Measurements from ENCODE around the gene SUCLG1.
A peak's percentile ranks its signal among the peaks of the same experiment; 100 is the strongest.

SUCLG1 gene

DNA sequence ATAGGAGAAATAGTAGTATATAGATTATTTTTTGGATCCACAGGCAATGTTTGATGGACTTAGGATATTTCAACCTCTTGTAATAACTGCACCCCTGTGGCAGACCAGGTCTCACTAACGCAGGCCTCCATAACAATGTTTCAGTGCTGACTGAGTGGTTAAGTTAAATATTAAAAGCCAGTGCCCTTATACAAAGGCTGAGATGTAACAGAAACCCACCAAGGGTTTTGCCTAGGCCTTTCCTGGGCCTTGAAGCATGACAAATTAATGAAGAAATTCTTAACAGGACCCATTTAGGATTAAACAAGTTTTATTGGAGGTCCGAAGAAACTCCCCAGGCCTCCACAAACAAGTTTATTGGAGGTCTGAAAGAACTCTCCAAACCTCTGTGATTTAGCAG is 1.6 kb upstream of the SUCLG1 start:
- DNase-seq, result no peak

DNA sequence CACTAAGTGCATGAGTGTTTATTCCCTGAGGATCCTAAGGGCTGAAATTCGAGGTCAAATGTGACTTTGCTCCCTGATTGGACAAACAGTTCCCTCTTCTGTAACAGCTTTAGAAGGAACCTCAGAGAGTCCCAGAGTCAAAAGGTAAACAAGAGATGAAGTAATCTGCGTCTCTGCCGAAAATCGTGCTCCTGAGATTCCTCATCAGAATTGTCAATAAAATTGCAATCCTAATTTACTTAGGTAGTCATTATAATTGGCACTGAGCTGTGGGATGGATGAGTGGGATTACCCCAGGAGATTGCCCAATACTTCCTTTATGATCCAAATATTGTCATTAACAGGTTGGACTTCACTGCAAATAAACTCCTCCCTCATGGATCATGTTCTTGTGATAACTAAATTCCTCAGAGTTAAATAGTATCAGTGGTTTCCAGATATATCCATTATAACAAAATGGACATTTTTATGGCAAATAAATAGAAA is 907 bp upstream of the SUCLG1 start:
- DNase-seq, result no peak

DNA sequence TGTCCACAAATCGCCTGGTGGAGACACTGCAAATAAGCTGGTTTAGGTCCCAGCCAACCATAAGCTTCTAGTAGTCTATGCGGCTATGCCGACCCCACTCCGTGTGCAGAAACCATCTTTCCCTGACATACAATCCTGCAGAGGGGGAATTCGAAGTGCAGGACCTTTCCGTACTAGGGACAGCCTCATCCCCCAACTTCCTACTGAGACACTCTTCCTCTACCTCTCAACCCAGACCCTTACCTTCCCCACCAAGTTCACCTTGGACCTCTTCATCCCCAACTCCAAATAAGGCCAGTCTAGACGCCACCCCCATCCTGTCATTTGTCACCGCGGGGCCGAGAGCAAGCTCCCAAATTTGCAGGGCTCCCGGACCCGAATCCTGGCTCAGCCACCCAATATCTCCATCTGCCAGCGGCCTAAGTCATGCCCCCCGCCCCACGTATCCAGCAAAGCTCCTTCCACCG is 496 bp downstream of the SUCLG1 start:
- DNase-seq, result no peak

DNA sequence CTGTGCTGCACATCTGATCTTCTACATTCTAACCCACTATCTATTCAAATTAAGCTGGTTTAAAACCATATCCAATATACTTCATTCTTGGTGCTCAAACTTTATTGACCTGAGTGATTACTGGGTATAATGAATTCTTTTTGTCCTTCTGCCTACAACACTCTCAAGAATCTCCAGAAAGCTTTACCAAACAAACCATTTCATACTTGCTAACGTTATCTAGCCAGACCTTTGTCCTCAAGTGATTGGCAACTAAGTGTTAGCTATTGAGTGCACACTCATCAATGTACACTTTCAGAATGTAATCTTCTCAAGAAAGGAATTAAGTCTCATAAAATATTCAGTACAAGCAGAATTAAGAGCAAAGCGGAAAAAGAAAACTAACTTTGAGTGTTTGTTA is 1.4 kb downstream of the SUCLG1 start:
- no peak for DNase-seq

DNA sequence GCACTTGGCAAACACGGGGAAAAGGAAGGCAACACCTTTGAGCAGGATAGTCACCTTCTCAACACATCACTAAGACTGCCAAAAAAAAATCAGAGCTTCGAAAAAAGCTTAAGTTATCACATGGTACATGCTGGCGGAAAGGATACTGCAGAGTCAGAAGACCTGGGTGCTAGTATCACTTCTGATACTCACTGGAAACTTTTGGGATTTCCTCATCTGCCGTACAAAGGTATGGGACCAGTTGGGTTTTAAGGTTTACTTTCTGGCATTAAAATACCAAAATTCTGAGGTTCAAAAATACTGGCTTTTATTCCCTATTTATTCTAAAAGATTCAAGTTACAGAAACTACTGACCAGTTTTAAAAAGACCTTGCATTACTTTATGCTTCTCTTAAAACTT is 2.9 kb downstream of the SUCLG1 start:
- no peak for DNase-seq

DNA sequence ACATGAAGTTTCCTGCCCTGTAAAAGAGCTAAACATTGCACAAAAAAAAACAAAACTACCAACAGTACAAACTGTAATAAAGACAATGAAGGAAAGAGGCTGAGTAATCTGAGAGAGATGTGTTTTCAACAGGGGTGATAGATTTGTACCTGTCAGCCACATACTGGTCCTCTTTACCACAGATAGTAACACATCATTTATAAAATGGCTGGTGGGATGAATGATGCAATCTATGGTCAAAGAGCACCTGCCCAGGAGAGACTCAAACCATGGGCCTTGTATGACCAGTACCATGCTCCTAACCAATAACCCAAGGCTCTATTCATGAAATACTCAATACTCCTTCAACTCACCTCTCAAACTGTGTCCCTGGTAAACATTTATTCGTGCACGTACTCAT is 4.5 kb downstream of the SUCLG1 start:
- DNase-seq, result no peak

DNA sequence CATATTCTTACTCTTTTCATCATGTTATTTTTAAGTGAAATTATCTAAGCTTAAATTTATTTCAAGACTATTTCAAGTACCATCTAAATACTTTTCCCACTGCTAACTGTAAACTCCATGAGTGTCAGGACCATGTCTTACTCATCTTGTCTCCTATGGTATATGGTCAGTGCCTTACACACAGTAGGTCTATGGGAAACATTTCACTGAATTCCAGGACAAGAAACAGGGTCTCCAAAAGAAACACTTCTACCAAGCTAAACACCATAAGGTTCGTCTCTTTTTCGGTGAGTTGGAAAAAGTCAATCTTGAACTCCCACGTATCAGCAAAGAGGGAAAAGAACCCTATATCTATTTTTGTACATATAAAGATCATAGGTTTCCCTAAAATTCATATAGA is 6.5 kb downstream of the SUCLG1 start:
- DNase-seq, result no peak

DNA sequence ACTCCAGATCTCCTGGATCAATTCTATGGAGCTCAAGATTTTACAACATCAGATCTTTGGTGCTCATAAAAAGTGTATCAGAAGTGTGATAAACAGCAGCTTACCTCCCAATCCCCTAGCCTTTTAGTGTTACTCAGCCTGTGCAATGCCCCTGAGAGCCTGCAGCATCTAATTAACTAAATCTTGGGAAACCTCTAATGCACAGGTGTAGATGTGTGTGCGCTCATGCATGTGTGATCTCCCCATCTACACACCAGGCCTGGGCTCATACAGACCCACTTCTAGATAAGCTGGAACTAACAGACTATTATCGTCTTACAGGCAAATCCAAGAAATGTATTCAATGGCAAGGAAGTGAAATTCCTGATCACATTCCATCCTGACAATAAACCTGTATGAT is 7.5 kb downstream of the SUCLG1 start:
- no peak for DNase-seq

DNA sequence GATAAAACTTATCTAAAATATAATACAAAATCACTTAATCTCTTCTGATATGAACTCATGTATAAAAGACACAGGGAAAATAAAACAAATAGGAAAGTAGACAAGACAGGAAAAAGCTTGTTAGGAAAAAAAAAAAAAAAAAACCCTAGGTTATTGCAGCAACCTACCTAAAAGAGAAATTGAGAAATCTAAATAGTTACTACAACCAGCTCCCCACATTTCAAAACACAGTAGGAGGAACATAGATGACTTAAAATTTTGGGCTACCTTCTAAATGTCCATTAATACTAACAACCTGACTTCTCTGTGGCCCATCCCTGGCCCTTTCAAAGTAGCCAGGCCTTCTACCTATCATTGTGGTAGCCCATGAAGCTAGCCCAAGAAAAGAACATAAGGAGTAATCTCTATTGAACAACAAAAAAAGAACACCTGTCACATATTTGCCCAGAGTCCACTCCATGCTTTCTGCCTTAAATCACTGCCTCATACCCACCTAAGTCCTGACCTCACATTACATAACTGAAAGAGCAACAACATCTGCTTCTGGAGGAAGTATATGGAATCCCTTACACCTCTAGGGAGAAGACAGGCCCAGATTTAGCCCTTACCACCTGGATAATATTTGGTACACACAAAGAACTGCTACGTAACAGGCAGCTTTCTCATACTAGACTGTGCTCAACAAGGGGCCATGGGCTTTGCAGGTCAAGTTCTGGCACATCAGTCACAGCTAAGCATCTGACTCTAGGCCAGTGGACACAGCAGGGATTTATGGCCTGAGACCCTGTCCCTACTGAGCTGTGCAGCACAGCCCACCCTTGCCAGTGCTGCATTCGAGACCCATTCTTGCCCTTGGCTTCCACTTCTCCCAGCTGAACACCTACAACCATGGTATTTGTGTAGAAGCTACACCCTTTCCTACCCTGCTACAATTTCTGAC is 8.5 kb downstream of the SUCLG1 start:
- no peak for DNase-seq

DNA sequence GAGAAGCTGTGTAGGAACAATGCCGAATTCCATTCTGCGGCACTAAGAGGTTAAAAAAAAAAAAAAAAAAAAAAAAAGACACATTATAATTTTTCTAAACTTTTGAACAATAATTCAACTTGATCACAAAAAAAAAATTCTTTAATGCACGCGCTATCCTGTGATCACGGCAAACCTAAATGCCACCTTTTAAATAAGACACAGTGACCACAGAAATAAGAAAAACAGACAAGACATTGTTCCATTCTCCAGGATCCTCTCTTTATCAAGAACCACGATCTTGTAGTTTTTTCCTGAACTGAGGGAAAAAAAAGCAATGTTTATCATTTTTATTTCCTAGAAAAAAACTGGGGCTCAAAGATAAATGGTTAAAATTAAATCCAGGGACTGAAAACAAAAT is 9.4 kb downstream of the SUCLG1 start:
- DNase-seq, result no peak

DNA sequence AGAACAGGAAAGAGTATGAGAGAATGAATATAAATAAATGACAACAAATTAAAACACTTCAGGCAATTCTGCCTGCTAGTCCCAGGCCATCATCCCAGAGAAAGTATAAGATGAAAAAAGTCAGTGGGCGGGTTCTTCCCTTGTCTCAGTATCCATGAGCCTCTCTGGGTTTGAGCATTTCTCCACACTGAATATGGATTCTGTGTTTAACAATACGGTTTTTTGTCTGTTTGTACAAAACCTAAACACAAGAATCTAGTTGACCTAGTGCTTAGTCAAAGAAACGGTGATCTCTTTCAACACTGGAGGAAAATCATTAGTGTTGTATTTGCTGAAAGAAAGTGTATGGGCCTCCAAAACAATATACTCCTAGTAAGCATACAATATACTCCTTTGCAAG is 10.0 kb downstream of the SUCLG1 start:
- DNase-seq, result no peak

DNA sequence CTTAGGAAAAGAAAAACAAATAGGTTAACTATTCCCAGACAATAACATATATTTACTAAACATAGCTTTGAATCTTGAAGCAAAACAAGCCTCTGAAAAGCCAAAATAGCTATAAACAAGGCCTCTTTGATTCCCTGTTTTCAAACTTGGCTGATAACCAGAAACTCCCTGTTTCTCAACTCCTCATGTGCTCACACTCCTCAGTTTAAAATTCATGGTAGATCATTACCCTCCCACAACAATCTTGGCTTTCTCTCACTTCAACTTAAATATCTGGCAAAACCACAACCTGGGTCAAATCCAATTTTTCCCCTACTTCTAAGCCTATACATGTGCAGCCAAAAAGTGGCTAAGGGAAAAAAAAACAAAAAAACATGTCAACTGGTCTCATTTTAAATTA is 15.6 kb downstream of the SUCLG1 start:
- DNase-seq, result no peak

DNA sequence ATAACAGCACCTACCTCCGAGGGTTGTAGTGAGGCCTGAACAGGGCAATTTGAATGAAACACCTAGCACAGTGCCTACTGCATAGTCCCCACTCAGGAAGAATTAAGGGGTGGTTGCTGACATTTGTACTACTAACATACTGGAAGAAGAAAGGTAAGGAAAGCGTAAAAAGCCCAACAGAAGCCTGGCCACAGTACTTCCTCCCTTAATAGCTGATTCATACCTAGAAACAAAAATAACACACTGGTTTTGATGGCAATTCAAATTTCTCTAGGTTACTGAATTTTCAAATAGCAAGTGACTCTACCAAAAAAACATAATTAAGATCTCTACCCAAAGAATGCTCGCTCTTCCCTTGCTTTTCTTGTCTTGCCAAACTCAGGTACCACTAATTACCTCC is 16.2 kb downstream of the SUCLG1 start:
- DNase-seq, result no peak

DNA sequence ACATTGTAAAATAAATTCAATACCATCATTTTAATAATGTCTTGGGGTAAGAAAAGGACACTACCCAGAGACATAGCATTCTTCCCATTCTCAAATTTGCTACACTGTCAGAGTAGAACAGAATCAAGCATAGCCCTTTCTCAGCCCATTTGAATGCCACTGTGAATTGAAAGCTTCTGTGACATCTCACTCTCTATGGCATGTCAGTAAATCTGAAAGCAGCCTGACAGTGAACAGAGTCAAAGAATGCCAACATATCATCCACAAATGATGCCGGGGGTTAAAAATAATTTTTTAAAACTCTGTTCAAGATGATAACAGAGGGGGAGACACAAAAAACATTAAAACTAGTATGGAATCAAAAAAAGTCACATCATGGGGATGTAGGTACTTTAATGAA is 17.6 kb downstream of the SUCLG1 start:
- no peak for DNase-seq

DNA sequence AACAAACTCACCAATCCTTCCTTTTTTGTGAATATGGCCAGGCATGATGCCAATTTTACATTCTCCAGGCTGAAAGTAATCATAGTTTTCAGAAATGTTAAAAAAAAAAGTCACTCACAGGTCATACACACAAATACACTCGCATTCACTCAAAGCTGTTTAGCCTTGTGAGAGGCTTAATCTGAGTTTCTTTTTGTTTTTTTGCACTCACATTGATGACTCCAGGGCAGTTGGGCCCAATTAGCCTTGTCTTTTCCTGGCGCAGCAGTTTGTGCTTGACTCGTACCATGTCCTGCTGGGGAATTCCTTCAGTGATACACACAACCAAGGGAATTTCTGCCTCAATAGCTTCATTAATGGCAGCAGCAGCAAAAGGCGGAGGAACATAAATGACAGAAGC is 18.0 kb downstream of the SUCLG1 start:
- no peak for DNase-seq

DNA sequence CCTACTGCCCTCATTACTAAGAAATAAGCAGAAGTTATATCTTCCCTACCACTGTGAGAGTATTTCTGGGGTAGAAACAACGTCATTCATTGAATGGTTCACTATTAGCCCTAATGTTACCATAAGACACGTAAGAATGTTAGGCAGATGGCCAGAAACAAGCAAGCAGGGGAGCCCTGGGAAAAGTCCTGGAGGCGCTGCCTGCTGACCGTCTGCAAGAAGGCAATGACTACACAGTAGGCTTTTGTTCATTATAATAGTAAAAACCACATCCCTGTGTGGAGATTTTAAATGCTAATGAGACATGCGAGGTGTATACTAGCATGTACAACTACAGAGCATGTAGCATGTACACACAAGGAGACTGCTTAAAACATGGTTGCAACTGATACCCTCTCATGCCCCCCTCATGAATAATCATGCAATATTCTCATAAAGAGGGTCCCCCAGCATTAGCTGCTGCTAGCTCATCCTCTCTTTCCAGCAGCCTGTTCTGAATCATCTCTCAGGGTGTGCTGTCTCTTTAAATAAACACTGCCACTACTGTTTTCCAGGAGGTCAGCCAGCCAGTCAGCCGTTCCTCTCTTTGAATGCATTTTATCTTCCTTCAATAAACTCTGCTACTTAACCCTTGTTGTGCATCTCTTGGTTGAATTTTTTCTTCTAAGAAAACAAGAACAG is 23.6 kb downstream of the SUCLG1 start:
- no peak for DNase-seq

DNA sequence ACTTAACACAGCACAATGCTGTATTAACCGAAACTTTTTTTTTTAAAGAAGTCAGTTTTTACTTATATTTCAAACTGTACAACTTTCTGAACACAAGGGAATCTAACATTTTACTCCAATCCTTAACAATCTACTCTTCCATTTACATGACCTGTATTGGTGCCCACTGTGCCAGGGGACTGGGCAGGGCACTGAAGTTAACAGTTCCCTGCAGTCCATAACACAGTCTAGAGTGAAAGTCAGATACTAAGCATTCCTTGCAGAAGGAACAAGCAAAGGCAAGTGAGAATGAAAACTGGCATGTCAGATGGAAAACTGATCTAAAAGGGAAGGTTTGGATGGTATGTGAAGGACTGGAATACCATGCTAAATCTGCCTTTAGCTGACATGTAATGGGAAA is 29.8 kb downstream of the SUCLG1 start:
- DNase-seq, result no peak

DNA sequence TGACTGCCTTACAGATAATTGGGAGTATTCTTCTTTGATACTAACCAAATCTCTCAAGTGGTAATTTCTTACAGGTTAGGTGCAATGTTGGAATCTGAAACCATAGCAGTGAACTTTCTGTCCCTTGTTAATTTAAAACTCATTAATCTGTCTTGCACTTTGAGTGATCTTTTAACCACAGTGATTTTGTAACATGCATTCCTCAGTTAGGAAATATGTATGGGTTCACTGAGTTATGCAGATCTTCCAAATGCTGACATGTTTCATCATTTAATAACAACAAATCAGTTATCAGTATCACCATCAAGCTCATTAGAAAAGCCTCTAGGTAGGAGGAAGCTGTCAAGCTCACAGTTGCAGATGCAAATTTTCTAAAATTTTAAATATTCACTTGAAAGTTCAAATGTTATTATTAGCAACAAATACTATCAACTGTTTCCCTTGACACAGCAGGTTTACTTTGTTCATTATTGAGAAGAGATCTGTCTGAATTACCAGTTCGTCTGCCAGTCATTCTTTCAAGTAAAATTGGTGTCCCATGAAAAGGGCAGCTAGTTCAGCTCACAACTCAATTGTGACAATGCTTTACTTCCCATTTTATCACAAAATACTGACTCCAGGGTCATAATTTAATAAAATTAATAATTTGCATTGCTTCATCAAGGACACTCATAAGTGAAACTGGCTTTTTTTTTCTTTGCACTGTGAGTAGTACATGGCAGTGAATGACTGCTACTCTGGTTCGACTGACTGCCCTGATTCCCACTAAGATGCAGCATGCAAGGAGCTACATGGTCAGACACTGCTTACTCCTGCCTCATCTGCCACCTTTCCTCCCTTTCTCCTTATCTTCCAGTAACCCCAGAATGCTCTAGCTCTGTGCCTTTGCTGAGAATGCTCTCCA is 31.6 kb downstream of the SUCLG1 start:
- no peak for DNase-seq

DNA sequence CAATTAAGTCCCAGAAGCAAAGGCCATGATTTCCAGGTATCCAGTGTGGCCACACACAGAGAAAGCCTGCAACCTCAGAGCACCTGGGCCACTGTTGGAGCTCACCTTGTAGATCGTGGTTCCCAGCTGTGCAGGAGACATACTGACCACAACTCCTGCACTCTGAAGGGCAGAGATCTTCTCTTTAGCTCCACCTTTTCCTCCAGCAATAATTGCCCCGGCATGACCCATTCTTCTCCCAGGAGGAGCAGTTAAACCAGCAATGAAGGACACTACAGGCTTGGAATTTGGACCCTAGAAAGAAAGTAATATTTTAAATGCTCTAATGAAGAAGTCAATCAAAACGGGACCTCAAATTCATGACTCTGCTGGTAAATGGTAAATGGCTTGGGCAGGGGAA is 33.8 kb downstream of the SUCLG1 start:
- DNase-seq, result no peak

DNA sequence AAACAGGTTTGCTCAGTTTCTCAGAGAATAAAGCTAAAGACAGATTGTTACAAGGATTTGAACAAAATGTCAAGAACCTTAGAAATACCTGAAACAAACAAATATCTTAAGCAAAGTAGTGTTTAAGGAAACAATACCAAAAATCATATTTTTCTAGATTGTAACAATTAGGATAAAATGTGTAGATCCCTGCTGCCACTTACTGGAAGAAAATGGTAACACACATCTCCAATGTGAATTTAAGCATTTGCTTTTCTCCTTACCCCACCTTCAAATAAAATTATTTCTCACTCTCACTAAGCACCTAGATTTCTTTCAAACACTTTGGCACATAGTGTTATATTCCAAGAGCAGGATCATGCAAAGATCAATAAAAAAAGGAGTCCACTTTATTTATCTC is 34.9 kb downstream of the SUCLG1 start:
- peak in 1 of 2 donors; percentile 3 for DNase-seq

DNA sequence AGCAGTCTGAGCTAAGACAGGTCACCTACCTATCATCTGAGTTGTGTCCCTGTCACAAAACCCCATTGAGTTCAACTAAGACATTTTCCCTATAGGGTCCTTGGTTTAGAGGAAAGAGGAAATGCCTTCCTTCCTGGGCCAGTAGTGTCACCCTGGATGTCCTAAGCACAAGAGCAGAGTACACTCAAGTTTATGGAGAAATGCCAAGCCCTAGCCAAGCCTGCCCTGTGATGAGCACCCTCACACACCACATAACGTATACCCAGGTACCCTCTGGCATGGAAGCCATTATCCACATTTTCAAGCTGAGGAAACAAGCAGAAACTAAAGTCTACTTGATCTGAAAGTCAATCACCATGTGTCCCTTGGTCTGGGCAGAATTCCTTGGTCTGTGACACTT is 37.3 kb downstream of the SUCLG1 start:
- DNase-seq, result no peak

DNA sequence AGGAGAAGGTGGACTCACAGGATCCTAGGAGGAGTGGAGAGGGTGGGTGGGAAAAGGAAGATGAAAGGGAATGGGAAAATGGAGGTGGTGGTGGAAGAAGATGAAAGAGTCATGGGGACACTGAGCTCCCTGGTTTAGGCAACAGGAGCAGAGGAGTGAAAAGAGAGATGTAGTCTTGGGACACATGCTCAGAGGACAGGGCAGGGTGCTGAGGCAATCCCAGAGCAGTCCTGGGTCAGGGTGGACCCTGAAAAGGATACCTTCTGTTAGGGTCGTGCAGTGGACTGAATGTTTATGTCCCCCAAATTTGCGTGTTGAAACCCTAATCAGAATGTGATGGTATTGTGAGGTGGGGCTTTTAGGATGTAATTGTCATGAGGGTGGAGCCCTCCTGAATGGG is 37.9 kb downstream of the SUCLG1 start:
- no peak for DNase-seq
